SJSA1 (cell line): ENCODE data around the gene TBL1X. TPM values are rescaled to one million over a fixed set of nuclear protein-coding genes. Genes with fewer than 3 reads are reported as not detected.

Source experiments
- DNase-seq, 2 experiments: peaks; one replicate each; pipeline ENCODE4 v3.0.0-alpha.2; 2015 to 2020; ENCODE audit warnings: low spot score in 2 of 2, low read depth in 1 of 2
- H3K27ac ChIP-seq: fragments of 250-450 bp; sonication (Bioruptor Pico); 2 replicates; pipeline ENCODE4 v1.5.1; 2020; ENCODE audit warnings: mild to moderate bottlenecking, moderate library complexity
- H3K27me3 ChIP-seq: fragments of 250-450 bp; sonication (Bioruptor Pico); replicated peaks from 2 replicates; pipeline ENCODE4 v1.5.1; 2020; ENCODE audit warnings: mild to moderate bottlenecking, moderate library complexity
- H3K36me3 ChIP-seq: fragments of 250-450 bp; sonication (Bioruptor Pico); 2 replicates; pipeline ENCODE4 v1.5.1; 2020; ENCODE audit warnings: mild to moderate bottlenecking
- H3K4me1 ChIP-seq: fragments of 250-450 bp; sonication (Bioruptor Pico); replicated peaks from 2 replicates; pipeline ENCODE4 v1.6.1; 2021; ENCODE audit warnings: mild to moderate bottlenecking
- H3K4me3 ChIP-seq: fragments of 250-450 bp; sonication (Bioruptor Pico); 2 replicates; pipeline ENCODE4 v1.5.1; 2020; ENCODE audit warnings: mild to moderate bottlenecking
- H3K9me3 ChIP-seq: fragments of 250-450 bp; sonication (Bioruptor Pico); replicated peaks from 2 replicates; pipeline ENCODE4 v1.5.1; 2020; ENCODE audit warnings: mild to moderate bottlenecking
- total RNA-seq: library from RNA; depleted of rRNA; stranded (reverse); fragments of >200 nt; shearing (Covaris generic); gene quantifications from 2 replicates; pipeline ENCODE4 v1.2.3, GENCODE V29; 2014

TBL1X gene
- total RNA-seq, 1 experiment from 2014 or later, result 21.4 TPM

DNA sequence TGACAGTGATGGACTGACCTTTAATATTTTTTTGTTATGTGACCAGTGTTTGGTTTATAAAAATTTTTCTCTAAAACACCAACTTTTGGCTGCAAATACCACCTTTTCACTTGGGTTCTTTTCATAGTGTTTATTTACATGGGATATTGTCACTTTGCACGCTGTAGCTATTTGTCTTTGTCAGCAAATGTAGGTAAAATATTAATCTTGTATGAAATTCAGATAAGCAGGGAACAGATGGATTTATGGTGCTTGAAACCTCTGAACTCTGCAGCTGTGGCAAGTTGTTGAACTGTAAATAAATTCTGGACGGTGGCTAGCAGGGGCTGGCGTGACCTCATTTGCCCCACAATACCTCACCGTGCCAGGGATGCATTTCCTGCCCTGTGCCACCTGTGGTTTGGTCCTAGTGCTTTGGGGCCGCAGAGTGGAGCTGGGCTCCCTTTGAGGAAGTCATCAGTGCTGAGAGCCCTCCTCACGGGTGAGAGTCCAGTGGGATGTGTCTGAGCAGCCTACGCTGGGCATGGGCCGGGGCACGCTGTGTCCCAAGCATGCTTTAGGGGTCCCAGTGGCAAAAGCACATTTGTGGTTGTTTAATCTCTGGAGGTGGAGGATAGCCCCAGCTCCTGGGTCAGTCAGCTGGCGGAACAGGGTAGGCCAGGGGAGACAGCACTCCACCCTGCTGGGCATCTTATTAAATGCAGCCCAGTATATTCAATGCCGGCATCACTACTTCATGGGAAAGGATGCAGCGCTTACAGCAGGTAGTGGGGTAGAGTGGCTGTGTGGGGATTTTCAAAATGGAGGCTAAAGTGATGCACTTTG, 108.6 kb downstream of the TBL1X start:
- Histone ChIP-seq H3K27me3 (no peaks in the 10 kb centered on the region), H3K9me3 (no peaks in the 10 kb centered on the region), H3K27ac (no peak overlapping the region), H3K36me3 (no peaks in the 10 kb centered on the region), H3K4me3 (no peak overlapping the region), H3K4me1 (peaks cover 23% of the 10 kb centered on the region)
- DNase-seq, result no peak

DNA sequence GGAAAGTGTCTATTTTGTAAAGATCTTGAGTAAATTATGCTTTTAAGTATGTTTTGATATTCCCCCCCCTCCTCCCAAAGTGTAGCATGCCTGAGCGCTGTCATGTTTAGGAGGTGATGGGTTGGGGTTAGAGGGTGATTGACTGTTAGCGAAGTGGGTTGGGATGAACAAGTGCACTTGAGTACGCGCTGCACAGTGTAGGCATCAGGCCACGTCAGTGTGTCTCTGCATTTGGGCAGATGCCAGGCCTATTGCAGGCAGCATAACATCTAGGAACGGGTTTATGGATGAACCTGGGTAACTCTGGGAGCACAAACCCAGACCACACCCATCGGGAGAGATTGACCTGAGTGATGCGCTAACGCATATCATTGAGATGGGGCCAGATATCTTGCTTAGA, 111.2 kb downstream of the TBL1X start:
- DNase-seq, result no peak
- H3K4me3 ChIP-seq, result no peak overlapping the region
- H3K9me3 ChIP-seq, result no peaks in the 10 kb centered on the region

DNA sequence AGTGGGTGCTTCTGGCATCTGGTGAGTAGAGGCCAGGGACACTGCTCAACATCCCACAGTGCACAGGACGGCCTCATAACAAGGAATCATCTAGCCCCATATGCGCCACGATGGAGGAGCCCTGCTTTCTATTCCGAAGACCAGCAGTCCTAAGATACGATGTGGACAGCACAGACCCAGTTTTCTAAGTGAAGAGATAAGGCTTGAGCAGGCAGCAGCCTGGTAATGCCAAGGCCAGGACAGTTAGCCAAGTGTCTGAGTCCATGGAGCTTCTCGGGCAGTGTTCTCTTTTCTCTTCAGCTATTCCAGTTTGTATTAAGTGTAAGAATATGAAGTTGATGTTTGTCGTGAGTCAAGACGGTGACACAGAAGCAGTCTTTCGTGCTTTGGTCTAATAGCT, 112.7 kb downstream of the TBL1X start:
- no peak for DNase-seq
- Histone ChIP-seq H3K36me3 (no peaks in the 10 kb centered on the region), H3K27me3 (no peaks in the 10 kb centered on the region), H3K4me3 (no peak overlapping the region), H3K27ac (no peak overlapping the region), H3K9me3 (no peaks in the 10 kb centered on the region), H3K4me1 (peaks cover 8% of the 10 kb centered on the region)

More for the DNA sequence above, 111.2 kb downstream of the TBL1X start:
- Histone ChIP-seq H3K27me3 (no peaks in the 10 kb centered on the region), H3K36me3 (no peaks in the 10 kb centered on the region), H3K4me1 (no peaks in the 10 kb centered on the region), H3K27ac (no peak overlapping the region)

DNA sequence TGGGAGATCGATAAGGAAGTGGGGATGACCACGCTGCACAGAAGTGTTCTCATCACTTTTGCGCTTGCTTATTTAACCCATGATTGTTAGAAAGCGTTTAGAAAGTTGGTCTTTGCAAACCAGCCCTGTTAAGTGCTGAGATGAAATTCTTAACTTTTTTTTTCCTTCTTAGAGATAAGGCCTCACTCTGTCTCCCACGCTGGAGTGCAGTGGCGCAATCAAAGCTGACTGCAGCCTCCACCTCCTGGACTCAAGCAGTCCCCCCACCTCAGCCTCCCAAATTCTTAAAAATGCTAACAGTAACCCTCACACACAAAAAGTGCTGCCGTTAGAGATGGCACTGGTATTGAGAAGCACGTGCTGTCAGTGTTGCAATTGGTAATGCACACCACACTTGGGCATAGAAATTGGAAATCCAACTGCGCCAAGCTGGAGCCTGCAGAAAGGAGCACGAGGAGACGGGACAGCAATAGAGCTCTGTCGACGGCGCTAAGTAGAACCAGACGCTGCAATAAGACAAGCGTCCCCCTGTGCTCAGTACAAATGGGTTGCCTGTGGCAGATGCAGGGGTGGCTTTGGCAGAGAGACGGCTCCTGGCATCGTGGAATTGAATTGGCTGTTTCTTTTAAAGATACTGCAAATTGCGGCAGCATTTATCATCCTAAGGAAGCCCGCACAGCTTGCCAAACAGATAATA, 113.4 kb downstream of the TBL1X start:
- H3K27me3 ChIP-seq, result no peaks in the 10 kb centered on the region
- H3K36me3 ChIP-seq, result no peaks in the 10 kb centered on the region
- no peak overlapping the region for H3K27ac ChIP-seq
- no peak for DNase-seq
- H3K9me3 ChIP-seq, result no peaks in the 10 kb centered on the region
- peaks cover 14% of the 10 kb centered on the region for H3K4me1 ChIP-seq
- no peak overlapping the region for H3K4me3 ChIP-seq

DNA sequence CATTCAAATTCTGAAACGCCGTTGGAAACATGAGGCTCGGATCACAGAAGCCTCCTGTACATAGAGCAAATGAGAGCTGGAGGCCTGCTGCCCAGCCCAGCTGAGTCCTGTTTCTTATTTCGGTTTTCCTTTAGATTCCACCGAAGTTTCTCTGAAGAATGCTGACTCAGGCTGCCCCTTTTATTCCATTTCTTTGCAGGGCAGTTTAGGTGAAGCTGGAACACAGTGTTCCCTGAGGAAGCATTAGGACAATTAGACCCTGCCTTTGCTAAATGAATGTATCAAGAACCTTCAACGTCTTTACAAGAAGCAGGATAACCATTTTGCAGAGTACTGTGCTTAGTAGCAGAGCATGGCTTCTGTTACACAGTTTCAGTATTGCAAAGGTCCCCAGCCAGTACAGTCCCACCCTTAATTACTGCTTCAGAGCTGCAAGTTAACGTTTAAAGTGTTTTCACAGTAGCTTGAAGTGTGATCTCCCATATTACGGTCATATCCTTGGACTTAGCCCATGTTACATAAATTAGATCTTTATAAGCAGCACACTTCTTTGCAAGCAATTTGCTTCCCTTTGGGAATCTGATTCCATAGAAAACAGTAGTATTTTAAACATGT, 117.0 kb downstream of the TBL1X start:
- H3K9me3 ChIP-seq, result no peaks in the 10 kb centered on the region
- H3K36me3 ChIP-seq, result no peaks in the 10 kb centered on the region

DNA sequence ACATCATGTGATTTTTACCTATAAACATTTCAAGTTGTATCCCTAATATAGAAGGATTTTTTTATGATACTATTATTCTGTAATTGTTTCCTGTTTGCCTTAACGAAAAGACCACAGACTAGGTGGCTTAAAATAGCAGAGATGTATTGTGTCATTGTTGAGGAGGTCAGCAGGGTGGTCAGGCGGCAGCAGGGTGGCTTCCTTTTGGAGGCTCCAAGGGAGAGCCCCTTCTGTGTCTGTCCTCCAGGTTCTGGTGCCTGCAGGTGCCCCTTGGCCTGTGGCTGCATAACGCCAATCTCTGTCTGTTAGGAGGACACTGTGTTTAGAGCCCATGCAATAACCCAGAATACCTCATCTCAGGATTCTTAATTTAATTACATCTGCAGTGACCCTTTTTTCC, 118.1 kb downstream of the TBL1X start:
- no peak for DNase-seq
- H3K36me3 ChIP-seq, result no peaks in the 10 kb centered on the region
- H3K27me3 ChIP-seq, result no peaks in the 10 kb centered on the region
- H3K27ac ChIP-seq, result no peak overlapping the region
- H3K4me3 ChIP-seq, result no peak overlapping the region
- H3K4me1 ChIP-seq, result peaks cover 16% of the 10 kb centered on the region
- H3K9me3 ChIP-seq, result no peaks in the 10 kb centered on the region

More for the DNA sequence above, 117.0 kb downstream of the TBL1X start:
- H3K4me1 ChIP-seq, result peaks cover 16% of the 10 kb centered on the region
- H3K27me3 ChIP-seq, result no peaks in the 10 kb centered on the region
- H3K4me3 ChIP-seq, result no peak overlapping the region
- DNase-seq, result no peak
- no peak overlapping the region for H3K27ac ChIP-seq

DNA sequence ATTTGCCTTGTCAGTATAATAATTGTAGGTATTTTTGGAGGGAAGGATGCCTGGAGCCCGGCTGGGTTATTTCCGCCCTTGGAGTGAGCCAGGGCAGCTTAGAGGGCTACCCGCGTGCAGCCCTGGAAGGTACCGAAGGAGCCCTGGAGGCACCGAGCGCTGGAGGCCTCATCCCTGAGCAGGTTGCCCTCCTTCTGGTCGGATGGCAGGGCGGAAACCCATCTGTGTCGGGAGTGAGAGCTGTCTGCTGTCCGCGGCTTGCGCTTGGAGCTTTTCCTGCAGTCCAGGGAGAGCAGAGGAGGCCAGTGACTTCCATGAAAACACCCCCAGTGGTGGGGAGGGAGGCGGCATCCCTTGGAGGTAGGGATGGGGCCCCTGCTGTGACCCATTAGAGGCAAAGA, 122.1 kb downstream of the TBL1X start:
- Histone ChIP-seq H3K4me3 (no peak overlapping the region), H3K27ac (no peak overlapping the region), H3K9me3 (no peaks in the 10 kb centered on the region), H3K36me3 (no peaks in the 10 kb centered on the region), H3K4me1 (peaks cover 14% of the 10 kb centered on the region), H3K27me3 (no peaks in the 10 kb centered on the region)
- DNase-seq, result no peak

DNA sequence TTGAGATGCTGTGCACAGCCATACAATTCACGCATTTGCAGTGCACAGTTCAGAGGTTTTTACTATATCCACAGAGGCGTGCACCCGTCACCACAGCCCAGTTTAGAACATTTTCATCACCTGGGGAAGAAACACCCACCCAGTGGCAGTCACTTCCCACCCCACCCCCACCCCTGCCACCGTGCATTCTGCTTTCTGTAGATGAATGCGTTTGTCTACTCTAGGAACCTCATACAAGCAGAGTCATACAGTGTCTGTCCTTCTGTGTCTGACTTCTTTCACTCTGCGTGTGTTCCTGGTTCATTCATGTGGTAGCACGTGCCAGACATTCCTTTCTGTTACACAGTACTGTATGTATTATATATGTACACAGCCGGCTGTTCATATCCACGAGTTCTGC, 122.8 kb downstream of the TBL1X start:
- Histone ChIP-seq H3K36me3 (no peaks in the 10 kb centered on the region), H3K27me3 (no peaks in the 10 kb centered on the region), H3K4me1 (peaks cover 7% of the 10 kb centered on the region), H3K9me3 (no peaks in the 10 kb centered on the region), H3K27ac (no peak overlapping the region), H3K4me3 (no peak overlapping the region)
- no peak for DNase-seq

DNA sequence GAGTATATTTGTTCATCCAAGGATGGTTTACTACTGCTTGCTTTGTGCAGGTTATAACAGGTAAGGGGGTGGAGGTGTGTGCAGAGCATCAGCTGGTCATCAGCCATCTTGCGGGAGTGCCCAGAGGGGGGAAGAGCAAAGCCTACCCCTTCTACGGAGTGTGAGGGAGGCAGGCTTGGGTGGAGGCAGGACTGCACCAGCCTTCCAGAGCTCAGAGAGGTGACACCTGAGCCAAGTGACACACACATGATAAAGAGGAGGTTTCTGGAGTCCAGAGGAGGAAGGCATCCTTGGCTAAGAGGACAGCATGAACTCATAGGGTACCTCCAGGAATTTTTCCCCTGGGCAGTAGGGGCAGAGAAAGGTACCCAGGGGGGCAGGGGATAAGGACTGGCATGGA, 126.6 kb downstream of the TBL1X start:
- no peaks in the 10 kb centered on the region for H3K27me3 ChIP-seq
- H3K36me3 ChIP-seq, result no peaks in the 10 kb centered on the region
- H3K9me3 ChIP-seq, result no peaks in the 10 kb centered on the region
- peaks cover 8% of the 10 kb centered on the region for H3K4me1 ChIP-seq
- no peak overlapping the region for H3K4me3 ChIP-seq
- H3K27ac ChIP-seq, result no peak overlapping the region
- no peak for DNase-seq

DNA sequence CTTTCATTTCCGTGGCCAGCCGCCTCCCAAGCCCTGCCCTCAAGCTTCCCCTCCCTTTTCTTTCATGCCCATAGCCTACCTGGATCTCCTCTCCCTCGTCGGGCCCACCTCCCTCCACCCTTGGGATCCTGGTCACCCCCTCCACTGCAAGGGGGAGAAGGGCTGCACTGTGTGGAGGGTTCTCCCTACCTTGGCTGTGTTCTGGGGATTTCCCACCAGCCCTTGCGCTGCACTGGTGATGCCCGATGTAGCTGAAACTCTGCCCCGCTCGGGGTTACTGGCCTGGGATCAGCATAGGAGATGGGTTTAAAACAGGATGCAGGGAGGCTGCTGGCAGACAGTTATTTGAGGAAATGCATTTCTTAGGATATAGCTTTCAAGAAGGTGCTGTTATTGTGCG, 128.9 kb downstream of the TBL1X start:
- DNase-seq, result no peak
- Histone ChIP-seq H3K9me3 (no peaks in the 10 kb centered on the region), H3K36me3 (no peaks in the 10 kb centered on the region), H3K4me3 (no peak overlapping the region), H3K27me3 (no peaks in the 10 kb centered on the region), H3K4me1 (peaks cover 8% of the 10 kb centered on the region), H3K27ac (no peak overlapping the region)

DNA sequence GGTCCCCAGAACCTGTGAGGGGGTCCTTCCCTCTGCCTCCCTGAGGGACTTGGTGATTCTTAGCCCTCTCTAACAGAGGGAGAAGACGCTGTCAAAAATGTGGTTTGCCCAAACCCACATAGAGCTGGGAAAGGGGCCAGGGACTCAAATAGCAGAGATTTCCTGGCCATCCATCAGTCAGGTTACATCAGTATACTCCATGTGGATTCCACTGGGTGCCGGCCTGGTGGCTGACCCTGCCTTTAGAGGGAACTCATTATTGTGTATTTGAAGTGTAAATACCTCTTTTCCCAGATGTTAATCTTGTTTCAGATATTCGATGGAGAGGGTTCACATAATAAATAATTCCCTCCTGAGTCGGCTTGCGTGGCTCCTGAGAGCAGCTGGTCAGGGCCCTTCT, 130.3 kb downstream of the TBL1X start:
- Histone ChIP-seq H3K36me3 (no peaks in the 10 kb centered on the region), H3K27ac (no peak overlapping the region), H3K27me3 (no peaks in the 10 kb centered on the region), H3K4me1 (peaks cover 8% of the 10 kb centered on the region), H3K9me3 (no peaks in the 10 kb centered on the region), H3K4me3 (no peak overlapping the region)
- DNase-seq, result peak in 1 of 2 experiments; percentile 31

DNA sequence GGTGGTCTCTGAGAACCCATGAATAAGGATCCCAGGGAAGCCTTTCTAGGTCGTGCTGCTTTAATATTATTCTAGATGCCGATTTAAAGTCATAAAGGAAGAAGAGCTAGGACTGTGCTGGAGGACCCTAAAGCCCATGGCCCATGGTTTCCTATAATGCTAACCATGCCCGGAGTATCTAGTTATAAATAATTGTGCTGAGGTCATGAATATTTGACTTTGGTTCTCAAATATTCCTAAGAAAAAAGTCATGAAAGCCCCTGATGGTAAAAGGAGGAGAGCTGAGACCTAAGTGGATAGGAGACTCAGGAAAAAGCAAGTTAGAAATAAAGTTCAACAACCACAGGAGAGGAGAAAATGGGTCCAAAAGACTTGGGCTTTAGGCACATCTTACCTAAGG, 132.0 kb downstream of the TBL1X start:
- H3K27ac ChIP-seq, result no peak overlapping the region
- DNase-seq, result no peak

DNA sequence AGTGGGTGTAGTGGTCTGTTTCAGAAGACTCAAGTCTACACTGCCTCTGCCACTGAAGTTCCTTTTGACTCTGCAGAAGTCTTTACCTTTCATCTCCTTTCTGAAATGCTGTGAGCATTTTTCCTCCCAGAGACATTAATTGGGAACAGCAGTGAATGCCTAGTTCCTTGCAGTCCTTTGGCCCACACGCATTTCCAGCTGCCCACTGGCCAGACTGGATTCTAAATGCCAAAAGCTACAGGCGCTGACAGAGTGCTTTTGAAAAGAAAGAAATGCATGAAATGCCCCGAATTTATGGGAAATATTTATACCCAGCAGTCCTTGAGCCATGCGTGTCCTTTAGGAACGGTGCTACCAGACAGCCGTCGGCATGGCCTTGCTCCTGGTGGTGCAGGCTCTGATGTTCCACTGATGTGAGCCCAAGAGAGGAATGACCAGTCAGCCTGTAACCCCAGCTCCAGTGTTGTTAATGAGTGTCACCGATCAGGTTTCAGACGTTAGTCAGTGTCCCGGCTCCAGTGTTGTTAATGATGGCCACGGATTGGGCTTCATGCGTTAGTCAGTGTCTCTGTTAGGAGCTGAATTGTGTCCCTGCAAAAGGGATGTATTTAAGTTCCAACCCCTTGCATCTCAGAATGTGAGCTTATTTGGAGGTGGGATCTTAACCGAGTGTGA, 132.6 kb downstream of the TBL1X start:
- H3K36me3 ChIP-seq, result no peaks in the 10 kb centered on the region
- no peaks in the 10 kb centered on the region for H3K27me3 ChIP-seq
- peaks cover 8% of the 10 kb centered on the region for H3K4me1 ChIP-seq
- no peak for DNase-seq
- H3K9me3 ChIP-seq, result no peaks in the 10 kb centered on the region
- H3K4me3 ChIP-seq, result no peak overlapping the region
- H3K27ac ChIP-seq, result no peak overlapping the region

More for the DNA sequence above, 132.0 kb downstream of the TBL1X start:
- peaks cover 8% of the 10 kb centered on the region for H3K4me1 ChIP-seq
- no peaks in the 10 kb centered on the region for H3K36me3 ChIP-seq
- no peaks in the 10 kb centered on the region for H3K9me3 ChIP-seq
- no peak overlapping the region for H3K4me3 ChIP-seq
- no peaks in the 10 kb centered on the region for H3K27me3 ChIP-seq

DNA sequence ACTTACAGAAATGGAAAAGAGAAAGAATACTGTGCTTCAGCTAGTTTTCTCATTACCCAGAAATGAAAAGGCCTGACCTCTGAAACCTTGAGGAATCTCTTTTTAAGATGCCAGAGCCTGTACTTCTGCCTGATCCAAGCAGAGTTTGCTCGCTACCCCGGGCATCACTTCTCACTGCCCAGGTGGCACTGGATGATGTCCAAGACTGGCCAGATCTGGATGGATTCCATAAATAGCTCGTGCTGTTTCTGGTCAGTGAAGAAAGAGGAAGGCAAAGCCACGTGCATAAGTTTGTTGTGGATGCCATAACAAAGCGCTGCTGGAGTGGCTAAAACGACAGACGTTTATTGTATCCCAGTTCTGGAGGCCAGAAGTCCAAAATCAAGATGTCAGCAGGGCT, 133.5 kb downstream of the TBL1X start:
- H3K4me1 ChIP-seq, result peaks cover 8% of the 10 kb centered on the region
- H3K9me3 ChIP-seq, result no peaks in the 10 kb centered on the region
- no peaks in the 10 kb centered on the region for H3K36me3 ChIP-seq
- H3K27me3 ChIP-seq, result no peaks in the 10 kb centered on the region
- H3K4me3 ChIP-seq, result no peak overlapping the region
- no peak for DNase-seq
- no peak overlapping the region for H3K27ac ChIP-seq
